ENCODE results near the gene GOSR2.
A peak's percentile ranks its signal among the peaks of the same experiment; 100 is the strongest.
"Not testable (repeated sequence)": the region's sequence is repeated elsewhere in the genome, so short reads cannot be mapped to it uniquely, and the experiment has no call there.

GOSR2 gene

GRCh38 chr17:46910179-46910927, 12.6 kb upstream of the GOSR2 start:
- H3K9me3 ChIP-seq (ENCODE audit: control insufficient read depth in 2 of 2, low read length in 2 of 2) = no peaks in the 10 kb centered on the region
- no peak overlapping the region for H3K4me3 ChIP-seq (ENCODE audit: low read length in 2 of 2)
- no peak overlapping the region for H3K9ac ChIP-seq (ENCODE audit: low read depth in 1 of 2, low read length in 2 of 2)
- peaks cover 0 to 5% of the 10 kb centered on the region in 2 donors for H3K27me3 ChIP-seq (ENCODE audit: control insufficient read depth in 2 of 2, insufficient read depth in 2 of 2, low read length in 2 of 2)
- H3K4me1 ChIP-seq (ENCODE audit: control insufficient read depth in 2 of 2, insufficient read depth in 2 of 2, low read length in 2 of 2) = no peaks in the 10 kb centered on the region
- H3K36me3 ChIP-seq (ENCODE audit: control insufficient read depth in 2 of 2, insufficient read depth in 2 of 2, low read length in 2 of 2) = no peaks in the 10 kb centered on the region
- no peak overlapping the region for H3K27ac ChIP-seq (ENCODE audit: low read depth in 2 of 2, low read length in 2 of 2)

- no peak overlapping the region for H3K4me3 ChIP-seq (ENCODE audit: low read length in 2 of 2)
- peaks cover 0 to 5% of the 10 kb centered on the region in 2 donors for H3K27me3 ChIP-seq (ENCODE audit: control insufficient read depth in 2 of 2, insufficient read depth in 2 of 2, low read length in 2 of 2)
- H3K27ac ChIP-seq (ENCODE audit: low read depth in 2 of 2, low read length in 2 of 2) = no peak overlapping the region
- no peak overlapping the region for H3K9ac ChIP-seq (ENCODE audit: low read depth in 1 of 2, low read length in 2 of 2)
- no peaks in the 10 kb centered on the region for H3K4me1 ChIP-seq (ENCODE audit: control insufficient read depth in 2 of 2, insufficient read depth in 2 of 2, low read length in 2 of 2)
- H3K9me3 ChIP-seq (ENCODE audit: control insufficient read depth in 2 of 2, low read length in 2 of 2) = no peaks in the 10 kb centered on the region
- no peaks in the 10 kb centered on the region for H3K36me3 ChIP-seq (ENCODE audit: control insufficient read depth in 2 of 2, insufficient read depth in 2 of 2, low read length in 2 of 2)
Measured at GRCh38 chr17:46911311-46911710, 11.6 kb upstream of the GOSR2 start.

GRCh38 chr17:46915596-46915995, 7.4 kb upstream of the GOSR2 start:
- Histone ChIP-seq H3K27ac (ENCODE audit: low read depth in 2 of 2, low read length in 2 of 2) (no peak overlapping the region), H3K36me3 (ENCODE audit: control insufficient read depth in 2 of 2, insufficient read depth in 2 of 2, low read length in 2 of 2) (no peaks in the 10 kb centered on the region)

GRCh38 chr17:46916211-46916610, 6.7 kb upstream of the GOSR2 start:
- H3K27ac ChIP-seq (ENCODE audit: low read depth in 2 of 2, low read length in 2 of 2) = no peak overlapping the region
- H3K27me3 ChIP-seq (ENCODE audit: control insufficient read depth in 2 of 2, insufficient read depth in 2 of 2, low read length in 2 of 2) = no peaks in the 10 kb centered on the region
- H3K9ac ChIP-seq (ENCODE audit: low read depth in 1 of 2, low read length in 2 of 2) = no peak overlapping the region
- H3K4me3 ChIP-seq (ENCODE audit: low read length in 2 of 2) = no peak overlapping the region
- H3K36me3 ChIP-seq (ENCODE audit: control insufficient read depth in 2 of 2, insufficient read depth in 2 of 2, low read length in 2 of 2) = no peaks in the 10 kb centered on the region
- H3K4me1 ChIP-seq (ENCODE audit: control insufficient read depth in 2 of 2, insufficient read depth in 2 of 2, low read length in 2 of 2) = no peaks in the 10 kb centered on the region
- H3K9me3 ChIP-seq (ENCODE audit: control insufficient read depth in 2 of 2, low read length in 2 of 2) = no peaks in the 10 kb centered on the region

More at GRCh38 chr17:46915596-46915995, 7.4 kb upstream of the GOSR2 start:
- Histone ChIP-seq H3K9ac (ENCODE audit: low read depth in 1 of 2, low read length in 2 of 2) (no peak overlapping the region), H3K4me1 (ENCODE audit: control insufficient read depth in 2 of 2, insufficient read depth in 2 of 2, low read length in 2 of 2) (no peaks in the 10 kb centered on the region), H3K4me3 (ENCODE audit: low read length in 2 of 2) (no peak overlapping the region), H3K9me3 (ENCODE audit: control insufficient read depth in 2 of 2, low read length in 2 of 2) (no peaks in the 10 kb centered on the region), H3K27me3 (ENCODE audit: control insufficient read depth in 2 of 2, insufficient read depth in 2 of 2, low read length in 2 of 2) (peaks cover 0 to 3% of the 10 kb centered on the region in 2 donors)

GRCh38 chr17:46916623-46917022, 6.3 kb upstream of the GOSR2 start:
- Histone ChIP-seq H3K4me3 (ENCODE audit: low read length in 2 of 2) (no peak overlapping the region), H3K27ac (ENCODE audit: low read depth in 2 of 2, low read length in 2 of 2) (no peak overlapping the region), H3K9ac (ENCODE audit: low read depth in 1 of 2, low read length in 2 of 2) (no peak overlapping the region), H3K9me3 (ENCODE audit: control insufficient read depth in 2 of 2, low read length in 2 of 2) (no peaks in the 10 kb centered on the region), H3K4me1 (ENCODE audit: control insufficient read depth in 2 of 2, insufficient read depth in 2 of 2, low read length in 2 of 2) (no peaks in the 10 kb centered on the region), H3K36me3 (ENCODE audit: control insufficient read depth in 2 of 2, insufficient read depth in 2 of 2, low read length in 2 of 2) (no peaks in the 10 kb centered on the region), H3K27me3 (ENCODE audit: control insufficient read depth in 2 of 2, insufficient read depth in 2 of 2, low read length in 2 of 2) (no peaks in the 10 kb centered on the region)

GRCh38 chr17:46917041-46917440, 5.9 kb upstream of the GOSR2 start:
- Histone ChIP-seq H3K4me1 (ENCODE audit: control insufficient read depth in 2 of 2, insufficient read depth in 2 of 2, low read length in 2 of 2) (no peaks in the 10 kb centered on the region), H3K4me3 (ENCODE audit: low read length in 2 of 2) (no peak overlapping the region), H3K36me3 (ENCODE audit: control insufficient read depth in 2 of 2, insufficient read depth in 2 of 2, low read length in 2 of 2) (no peaks in the 10 kb centered on the region), H3K9me3 (ENCODE audit: control insufficient read depth in 2 of 2, low read length in 2 of 2) (no peaks in the 10 kb centered on the region), H3K9ac (ENCODE audit: low read depth in 1 of 2, low read length in 2 of 2) (no peak overlapping the region), H3K27ac (ENCODE audit: low read depth in 2 of 2, low read length in 2 of 2) (no peak overlapping the region), H3K27me3 (ENCODE audit: control insufficient read depth in 2 of 2, insufficient read depth in 2 of 2, low read length in 2 of 2) (no peaks in the 10 kb centered on the region)

GRCh38 chr17:46917516-46917915, 5.4 kb upstream of the GOSR2 start:
- Histone ChIP-seq H3K4me3 (ENCODE audit: low read length in 2 of 2) (no peak overlapping the region), H3K9ac (ENCODE audit: low read depth in 1 of 2, low read length in 2 of 2) (no peak overlapping the region), H3K27me3 (ENCODE audit: control insufficient read depth in 2 of 2, insufficient read depth in 2 of 2, low read length in 2 of 2) (no peaks in the 10 kb centered on the region), H3K4me1 (ENCODE audit: control insufficient read depth in 2 of 2, insufficient read depth in 2 of 2, low read length in 2 of 2) (no peaks in the 10 kb centered on the region), H3K9me3 (ENCODE audit: control insufficient read depth in 2 of 2, low read length in 2 of 2) (no peaks in the 10 kb centered on the region), H3K36me3 (ENCODE audit: control insufficient read depth in 2 of 2, insufficient read depth in 2 of 2, low read length in 2 of 2) (no peaks in the 10 kb centered on the region), H3K27ac (ENCODE audit: low read depth in 2 of 2, low read length in 2 of 2) (no peak overlapping the region)

GRCh38 chr17:46921962-46922361, 998 bp upstream of the GOSR2 start:
- H3K9me3 ChIP-seq (ENCODE audit: control insufficient read depth in 2 of 2, low read length in 2 of 2); H3K9ac ChIP-seq (ENCODE audit: low read depth in 1 of 2, low read length in 2 of 2); H3K36me3 ChIP-seq (ENCODE audit: control insufficient read depth in 2 of 2, insufficient read depth in 2 of 2, low read length in 2 of 2); H3K27ac ChIP-seq (ENCODE audit: low read depth in 2 of 2, low read length in 2 of 2); H3K4me3 ChIP-seq (ENCODE audit: low read length in 2 of 2); H3K27me3 ChIP-seq (ENCODE audit: control insufficient read depth in 2 of 2, insufficient read depth in 2 of 2, low read length in 2 of 2): not testable (repeated sequence)
- peaks cover 5 to 11% of the 10 kb centered on the region in 2 donors for H3K4me1 ChIP-seq (ENCODE audit: control insufficient read depth in 2 of 2, insufficient read depth in 2 of 2, low read length in 2 of 2)

GRCh38 chr17:46922487-46922803, 515 bp upstream of the GOSR2 start:
- H3K4me3 ChIP-seq (ENCODE audit: low read length in 2 of 2) = peak overlapping the region; percentile 85 to 98
- H3K27me3 ChIP-seq (ENCODE audit: control insufficient read depth in 2 of 2, insufficient read depth in 2 of 2, low read length in 2 of 2) = no peaks in the 10 kb centered on the region
- no peaks in the 10 kb centered on the region for H3K9me3 ChIP-seq (ENCODE audit: control insufficient read depth in 2 of 2, low read length in 2 of 2)
- H3K27ac ChIP-seq (ENCODE audit: low read depth in 2 of 2, low read length in 2 of 2) = peak overlapping the region; percentile 97
- H3K9ac ChIP-seq (ENCODE audit: low read depth in 1 of 2, low read length in 2 of 2) = peak overlapping the region; percentile 85 to 93
- no peaks in the 10 kb centered on the region for H3K36me3 ChIP-seq (ENCODE audit: control insufficient read depth in 2 of 2, insufficient read depth in 2 of 2, low read length in 2 of 2)
- H3K4me1 ChIP-seq (ENCODE audit: control insufficient read depth in 2 of 2, insufficient read depth in 2 of 2, low read length in 2 of 2) = peaks cover 5 to 11% of the 10 kb centered on the region in 2 donors

- Histone ChIP-seq H3K4me3 (ENCODE audit: low read length in 2 of 2) (no peak overlapping the region), H3K4me1 (ENCODE audit: control insufficient read depth in 2 of 2, insufficient read depth in 2 of 2, low read length in 2 of 2) (peaks cover 5 to 16% of the 10 kb centered on the region in 2 donors), H3K27me3 (ENCODE audit: control insufficient read depth in 2 of 2, insufficient read depth in 2 of 2, low read length in 2 of 2) (no peaks in the 10 kb centered on the region), H3K9ac (ENCODE audit: low read depth in 1 of 2, low read length in 2 of 2) (no peak overlapping the region), H3K36me3 (ENCODE audit: control insufficient read depth in 2 of 2, insufficient read depth in 2 of 2, low read length in 2 of 2) (peaks cover 6 to 8% of the 10 kb centered on the region in 2 donors), H3K9me3 (ENCODE audit: control insufficient read depth in 2 of 2, low read length in 2 of 2) (no peaks in the 10 kb centered on the region), H3K27ac (ENCODE audit: low read depth in 2 of 2, low read length in 2 of 2) (no peak overlapping the region)
Measured at GRCh38 chr17:46925185-46925868, 2.4 kb downstream of the GOSR2 start.
